Measurements from ENCODE around the gene ZNF567. TPM values are rescaled to one million over a fixed set of nuclear protein-coding genes. Genes with fewer than 3 reads are reported as not detected.
A peak's percentile ranks its signal among the peaks of the same experiment; 100 is the strongest.

The ZNF567 gene
- total and polyA plus RNA-seq, 4 donors = 2.3 to 12.3 (median 3.1) TPM

DNA sequence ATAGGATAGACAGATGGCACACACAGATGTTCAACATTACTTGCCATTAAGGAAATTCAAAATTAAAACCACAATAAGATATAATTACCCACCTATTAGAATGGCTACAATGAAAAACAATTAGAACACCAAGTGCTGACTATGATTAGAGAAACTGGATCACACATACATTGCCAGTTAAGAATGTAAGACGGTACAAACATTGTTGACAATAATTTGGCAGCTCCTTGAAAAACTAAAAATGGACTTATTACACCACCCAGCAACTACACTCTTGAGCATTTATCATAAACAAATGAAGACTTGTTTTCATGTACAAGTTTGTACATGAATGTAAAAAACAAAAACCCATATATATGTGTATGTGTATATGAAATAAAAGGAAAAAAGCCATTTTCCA, 34.5 kb upstream of the ZNF567 start:
- TF ChIP-seq, protein P1, sequence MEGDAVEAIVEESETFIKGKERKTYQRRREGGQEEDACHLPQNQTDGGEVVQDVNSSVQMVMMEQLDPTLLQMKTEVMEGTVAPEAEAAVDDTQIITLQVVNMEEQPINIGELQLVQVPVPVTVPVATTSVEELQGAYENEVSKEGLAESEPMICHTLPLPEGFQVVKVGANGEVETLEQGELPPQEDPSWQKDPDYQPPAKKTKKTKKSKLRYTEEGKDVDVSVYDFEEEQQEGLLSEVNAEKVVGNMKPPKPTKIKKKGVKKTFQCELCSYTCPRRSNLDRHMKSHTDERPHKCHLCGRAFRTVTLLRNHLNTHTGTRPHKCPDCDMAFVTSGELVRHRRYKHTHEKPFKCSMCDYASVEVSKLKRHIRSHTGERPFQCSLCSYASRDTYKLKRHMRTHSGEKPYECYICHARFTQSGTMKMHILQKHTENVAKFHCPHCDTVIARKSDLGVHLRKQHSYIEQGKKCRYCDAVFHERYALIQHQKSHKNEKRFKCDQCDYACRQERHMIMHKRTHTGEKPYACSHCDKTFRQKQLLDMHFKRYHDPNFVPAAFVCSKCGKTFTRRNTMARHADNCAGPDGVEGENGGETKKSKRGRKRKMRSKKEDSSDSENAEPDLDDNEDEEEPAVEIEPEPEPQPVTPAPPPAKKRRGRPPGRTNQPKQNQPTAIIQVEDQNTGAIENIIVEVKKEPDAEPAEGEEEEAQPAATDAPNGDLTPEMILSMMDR (IDR thresholded peaks at IDR 0.05; ENCODE audit: control extremely low read depth, extremely low read depth) = no peak
- H3K27me3 ChIP-seq (ENCODE audit: control insufficient read depth in 3 of 3, insufficient read depth in 3 of 3, low read length in 2 of 3) = no peaks in the 10 kb centered on the region
- H3K4me3 ChIP-seq = no peak overlapping the region
- peaks cover 23 to 60% (median 56%) of the 10 kb centered on the region in 4 donors for H3K36me3 ChIP-seq (ENCODE audit: control insufficient read depth in 4 of 4, insufficient read depth in 4 of 4, low read length in 4 of 4)
- ATAC-seq (ENCODE audit: insufficient read depth, low FRiP score) (no peak), DNase-seq (no peak)
- H3K9ac ChIP-seq (ENCODE audit: insufficient read depth in 1 of 2, low read length in 2 of 2) = no peak overlapping the region
- 94 to 98% methylated on average over 1 of the region's 1 CpG for WGBS, 2 donors
- H3K4me1 ChIP-seq (ENCODE audit: control insufficient read depth in 5 of 5, insufficient read depth in 5 of 5, low read length in 5 of 5) = no peaks in the 10 kb centered on the region
- peaks cover 9 to 42% (median 26%) of the 10 kb centered on the region in 4 donors for H3K9me3 ChIP-seq (ENCODE audit: control insufficient read depth in 4 of 4, insufficient read depth in 3 of 4, low read length in 3 of 4)
- no peak overlapping the region for H3K27ac ChIP-seq (ENCODE audit: low read depth in 1 of 2, low read length in 1 of 2)

DNA sequence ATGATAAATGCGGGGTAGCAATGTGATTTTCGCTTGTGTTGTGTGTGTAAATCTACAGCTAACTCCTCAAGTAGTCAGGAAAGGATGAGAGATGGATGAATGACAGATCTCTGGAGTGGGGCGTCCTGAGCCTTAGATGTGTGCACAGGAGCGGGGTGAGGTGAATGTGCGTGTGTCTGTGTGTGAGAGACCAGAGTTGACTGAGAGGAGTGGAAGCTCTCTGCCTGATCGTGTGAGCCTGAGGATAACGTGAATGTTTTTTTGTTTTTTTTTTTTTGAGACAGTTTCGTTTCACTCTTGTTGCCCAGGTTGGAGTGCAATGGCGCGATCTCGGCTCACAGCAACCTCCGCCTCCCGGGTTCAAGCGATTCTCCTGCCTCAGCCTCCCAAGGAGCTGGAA, 21.6 kb upstream of the ZNF567 start:
- DNase-seq = no peak
- Histone ChIP-seq H3K4me3 (peak overlapping the region; percentile 74), H3K9me3 (ENCODE audit: control insufficient read depth in 4 of 4, insufficient read depth in 3 of 4, low read length in 3 of 4) (peaks cover 0 to 18% (median 9%) of the 10 kb centered on the region in 4 donors), H3K9ac (ENCODE audit: insufficient read depth in 1 of 2, low read length in 2 of 2) (peak overlapping the region; percentile 91 to 95), H3K4me1 (ENCODE audit: control insufficient read depth in 5 of 5, insufficient read depth in 5 of 5, low read length in 5 of 5) (peaks cover 3 to 10% (median 4%) of the 10 kb centered on the region in 5 donors), H3K27ac (ENCODE audit: low read depth in 1 of 2, low read length in 1 of 2) (no peak overlapping the region), H3K27me3 (ENCODE audit: control insufficient read depth in 3 of 3, insufficient read depth in 3 of 3, low read length in 2 of 3) (no peaks in the 10 kb centered on the region), H3K36me3 (ENCODE audit: control insufficient read depth in 4 of 4, insufficient read depth in 4 of 4, low read length in 4 of 4) (peaks cover 8 to 28% (median 18%) of the 10 kb centered on the region in 4 donors)
- no peak for ATAC-seq (ENCODE audit: insufficient read depth, low FRiP score)
- TF ChIP-seq, protein P1 (IDR thresholded peaks at IDR 0.05; ENCODE audit: control extremely low read depth, extremely low read depth) = no peak
- 48 to 55% methylated on average over 14 of the region's 14 CpGs for WGBS, 2 donors

DNA sequence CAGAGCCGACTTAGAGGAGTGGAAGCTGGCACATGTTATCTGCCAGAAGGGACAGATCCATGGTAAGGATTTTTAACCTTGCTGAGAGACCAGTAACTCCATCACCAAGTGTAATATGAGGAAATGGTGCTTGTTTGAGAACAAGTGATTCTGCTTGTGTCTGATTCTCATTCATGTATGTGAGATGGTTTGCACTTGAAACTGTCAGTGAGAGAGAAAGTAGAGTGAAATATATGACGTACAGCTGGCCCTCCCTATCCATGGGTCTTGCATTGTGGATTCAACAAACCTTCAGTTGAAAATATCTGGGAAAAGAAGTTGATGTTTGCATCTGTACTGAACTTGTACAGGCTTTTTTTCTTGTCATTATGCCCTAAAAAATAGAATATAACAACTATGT, 18.8 kb upstream of the ZNF567 start:
- WGBS, 2 donors = 91 to 92% methylated on average over 2 of the region's 2 CpGs
- Histone ChIP-seq H3K4me3 (no peak overlapping the region), H3K9ac (ENCODE audit: insufficient read depth in 1 of 2, low read length in 2 of 2) (no peak overlapping the region), H3K4me1 (ENCODE audit: control insufficient read depth in 5 of 5, insufficient read depth in 5 of 5, low read length in 5 of 5) (peaks cover 3 to 10% (median 4%) of the 10 kb centered on the region in 5 donors), H3K27ac (ENCODE audit: low read depth in 1 of 2, low read length in 1 of 2) (no peak overlapping the region), H3K9me3 (ENCODE audit: control insufficient read depth in 4 of 4, insufficient read depth in 3 of 4, low read length in 3 of 4) (peaks cover 0 to 22% (median 12%) of the 10 kb centered on the region in 4 donors), H3K27me3 (ENCODE audit: control insufficient read depth in 3 of 3, insufficient read depth in 3 of 3, low read length in 2 of 3) (no peaks in the 10 kb centered on the region), H3K36me3 (ENCODE audit: control insufficient read depth in 4 of 4, insufficient read depth in 4 of 4, low read length in 4 of 4) (peaks cover 2 to 19% (median 12%) of the 10 kb centered on the region in 4 donors)
- TF ChIP-seq, protein P1 (IDR thresholded peaks at IDR 0.05; ENCODE audit: control extremely low read depth, extremely low read depth) = no peak
- ATAC-seq (ENCODE audit: insufficient read depth, low FRiP score) (no peak), DNase-seq (no peak)

DNA sequence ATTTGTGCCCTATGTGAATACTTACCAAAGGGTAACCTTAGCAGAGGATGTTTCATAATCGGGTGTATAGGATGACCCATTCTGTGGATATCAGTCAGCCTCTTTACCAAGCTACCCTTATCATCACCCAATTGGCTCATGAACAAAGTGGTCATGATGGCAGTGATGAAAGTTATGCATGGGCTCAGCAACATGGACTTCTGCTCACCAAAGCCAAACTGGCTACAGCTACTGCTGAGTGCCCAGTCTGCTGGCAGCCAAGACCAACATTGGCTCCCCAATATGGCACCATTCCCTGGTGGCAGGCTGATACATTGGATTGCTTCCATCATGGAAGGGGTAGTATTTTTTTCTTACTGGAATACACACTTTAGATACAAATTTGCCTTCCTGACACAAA, 15.0 kb upstream of the ZNF567 start:
- Histone ChIP-seq H3K36me3 (ENCODE audit: control insufficient read depth in 4 of 4, insufficient read depth in 4 of 4, low read length in 4 of 4) (peaks cover 0 to 4% (median 3%) of the 10 kb centered on the region in 4 donors), H3K9me3 (ENCODE audit: control insufficient read depth in 4 of 4, insufficient read depth in 3 of 4, low read length in 3 of 4) (peaks cover 0 to 23% (median 11%) of the 10 kb centered on the region in 4 donors), H3K27ac (ENCODE audit: low read depth in 1 of 2, low read length in 1 of 2) (no peak overlapping the region), H3K4me3 (no peak overlapping the region), H3K9ac (ENCODE audit: insufficient read depth in 1 of 2, low read length in 2 of 2) (no peak overlapping the region), H3K4me1 (ENCODE audit: control insufficient read depth in 5 of 5, insufficient read depth in 5 of 5, low read length in 5 of 5) (peaks cover 0 to 7% (median 0%) of the 10 kb centered on the region in 5 donors), H3K27me3 (ENCODE audit: control insufficient read depth in 3 of 3, insufficient read depth in 3 of 3, low read length in 2 of 3) (no peaks in the 10 kb centered on the region)
- TF ChIP-seq, protein P1 (IDR thresholded peaks at IDR 0.05; ENCODE audit: control extremely low read depth, extremely low read depth) = no peak
- DNase-seq (no peak), ATAC-seq (ENCODE audit: insufficient read depth, low FRiP score) (no peak)
- 97% methylated on average over 1 of the region's 1 CpG for WGBS, 2 donors
